ENCODE results near the gene PITX1.

Gene PITX1

GRCh38 chr5:135027697-135028615 is 6.1 kb downstream of the PITX1 start:
- DNase-seq, result no peak

- no peak for DNase-seq
These were observed 6.7 kb downstream of the PITX1 start for GRCh38 chr5:135027266-135027696.

DNA sequence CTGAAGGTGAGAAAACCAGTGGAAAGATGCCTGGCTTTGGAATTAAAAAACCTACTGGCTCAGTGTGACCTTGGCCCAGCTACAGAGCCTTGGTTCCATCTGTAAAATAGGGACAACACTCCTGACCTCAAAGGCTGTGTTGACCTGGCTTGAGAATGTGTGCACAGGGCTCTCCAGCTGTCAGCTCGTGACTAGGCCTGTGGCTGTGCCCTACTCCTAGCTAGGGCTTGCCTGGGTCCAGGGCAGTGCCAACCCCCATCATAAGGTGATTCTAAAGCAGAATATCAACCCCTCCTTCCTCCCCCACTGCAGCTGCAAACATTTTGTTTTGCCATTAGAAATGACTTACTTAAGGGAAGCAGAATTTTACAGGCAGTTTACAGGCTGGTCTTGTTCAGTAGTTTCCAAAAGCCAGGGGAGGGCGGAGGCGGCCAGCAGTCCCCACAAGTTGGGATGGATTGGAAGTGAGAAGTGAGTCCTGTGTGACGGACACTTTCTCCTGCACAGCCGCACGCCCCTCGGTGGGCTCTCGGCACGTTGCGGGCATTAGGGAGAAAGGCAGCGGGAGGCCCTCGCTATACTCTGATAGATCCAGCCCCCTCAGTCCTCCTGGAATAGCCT is 7.3 kb downstream of the PITX1 start:
- no peak for DNase-seq

- no peak for DNase-seq
These were observed 8.0 kb downstream of the PITX1 start for GRCh38 chr5:135025730-135026644.

DNA sequence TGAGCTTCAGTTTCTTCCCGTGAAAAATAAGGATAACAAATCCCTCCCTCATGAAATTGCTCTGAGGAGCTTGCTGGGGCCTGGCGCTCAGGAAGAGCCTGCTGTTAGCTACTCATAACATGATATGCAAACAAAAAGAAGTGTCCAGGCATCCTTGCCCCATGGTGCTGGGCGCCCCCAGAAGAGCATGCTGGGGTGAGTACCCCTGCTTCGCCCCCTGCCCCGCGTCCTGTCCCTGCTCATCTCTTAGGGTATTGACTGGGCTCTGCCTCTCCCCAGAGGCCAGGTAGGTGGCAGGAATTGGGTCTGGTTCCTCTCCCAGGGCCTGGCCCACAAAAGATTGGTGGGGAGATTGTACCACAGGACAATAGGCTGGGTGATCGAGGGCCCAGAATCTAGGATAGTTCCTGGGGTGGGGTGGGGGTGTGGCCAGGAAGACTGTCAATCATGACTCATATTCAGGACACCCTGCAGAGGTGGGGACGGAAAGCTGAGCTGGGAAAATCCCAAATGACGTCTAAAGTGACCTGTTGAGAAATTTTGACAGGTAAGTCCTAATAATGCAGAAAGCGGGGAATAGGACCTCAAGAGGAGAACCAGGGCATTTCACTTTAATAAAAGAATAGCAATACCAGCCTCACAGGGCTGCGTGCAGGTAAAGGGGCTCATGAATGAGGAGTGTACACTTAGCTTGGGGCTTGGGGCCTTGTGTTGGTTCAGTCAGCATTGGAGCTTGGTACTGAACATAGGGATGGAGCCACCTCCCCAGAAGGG is 8.9 kb downstream of the PITX1 start:
- DNase-seq, result no peak

GRCh38 chr5:135020111-135020895 is 13.7 kb downstream of the PITX1 start:
- peak in 1 of 2 donors; percentile 7 for DNase-seq

- no peak for DNase-seq
These were observed 14.7 kb downstream of the PITX1 start for GRCh38 chr5:135019314-135019713.

GRCh38 chr5:135018457-135018856 is 15.6 kb downstream of the PITX1 start:
- DNase-seq, result no peak

GRCh38 chr5:135016861-135017290 is 17.2 kb downstream of the PITX1 start:
- DNase-seq, result no peak

DNA sequence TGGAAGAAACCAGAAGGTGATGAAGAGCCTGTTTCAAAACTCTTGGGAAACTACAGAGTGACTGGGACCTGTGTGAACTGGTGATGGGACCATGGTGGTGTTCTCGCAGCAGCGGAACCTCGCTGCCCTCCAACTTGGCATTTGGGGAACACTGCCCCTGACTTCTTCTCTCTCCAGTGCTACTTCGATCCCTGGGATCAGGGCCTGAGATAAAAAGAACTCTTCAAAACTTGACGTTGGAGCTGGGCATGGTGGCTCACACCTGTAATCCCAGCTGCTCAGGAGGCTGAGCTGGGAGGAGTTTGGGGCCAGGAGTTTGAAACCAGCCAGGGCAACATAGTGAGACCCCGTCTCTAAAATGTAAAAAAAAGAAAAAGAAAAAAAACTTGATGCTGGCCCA is 18.1 kb downstream of the PITX1 start:
- DNase-seq, result no peak

DNA sequence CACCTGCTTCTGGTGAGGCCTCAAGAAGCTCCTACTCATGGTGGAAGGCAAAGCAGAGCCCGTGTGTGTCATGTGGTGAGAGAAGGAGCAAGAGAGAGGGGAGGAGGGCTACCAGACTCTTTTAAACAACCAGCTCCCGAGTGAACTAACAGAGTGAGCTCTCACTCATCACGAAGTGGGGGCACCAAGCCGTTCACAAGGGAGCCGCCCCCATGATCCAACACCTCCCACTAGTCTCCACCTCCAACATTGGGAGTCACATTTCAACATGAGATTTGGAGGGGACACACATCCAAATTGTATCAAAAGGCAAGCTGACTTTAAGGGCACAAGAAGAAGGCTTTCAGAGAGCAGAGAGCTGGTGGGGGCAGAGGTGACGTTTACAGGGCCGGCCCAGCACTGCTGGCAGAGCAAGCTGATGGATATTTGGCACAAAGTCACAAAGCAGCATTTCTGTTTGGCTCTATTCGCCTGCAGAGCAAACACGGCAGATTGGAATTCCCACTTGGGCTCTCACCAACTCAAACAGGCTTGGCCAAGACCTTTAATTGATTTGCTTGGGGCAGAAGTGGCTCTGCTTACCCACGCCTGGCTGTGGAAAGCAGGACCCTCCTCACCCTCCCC is 20.0 kb downstream of the PITX1 start:
- DNase-seq, result no peak

GRCh38 chr5:135013445-135013844 is 20.6 kb downstream of the PITX1 start:
- DNase-seq, result no peak

DNA sequence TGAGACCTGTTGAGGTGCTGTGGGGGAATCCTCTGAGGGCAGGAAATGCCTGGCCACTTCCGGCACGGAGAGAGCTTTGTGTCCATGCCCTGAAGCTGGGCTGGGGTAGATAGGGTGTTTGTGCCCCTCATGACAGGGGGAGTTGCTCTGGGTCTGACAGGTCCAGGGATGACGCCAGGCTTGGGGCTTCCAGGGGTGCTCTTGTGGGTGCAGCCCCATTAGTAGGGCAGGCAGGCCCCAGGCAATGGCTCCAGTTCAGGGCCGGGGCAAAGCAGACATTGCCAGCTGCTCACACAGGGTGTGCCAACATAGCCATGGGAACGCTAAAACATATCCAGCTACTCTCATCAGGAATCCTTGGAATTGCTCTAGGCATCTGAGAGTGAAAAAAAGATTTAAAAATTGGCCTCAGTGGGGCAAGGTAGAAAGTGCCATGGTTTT is 21.1 kb downstream of the PITX1 start:
- no peak for DNase-seq

- no peak for DNase-seq
These were observed 21.9 kb downstream of the PITX1 start for GRCh38 chr5:135012033-135012588.

DNA sequence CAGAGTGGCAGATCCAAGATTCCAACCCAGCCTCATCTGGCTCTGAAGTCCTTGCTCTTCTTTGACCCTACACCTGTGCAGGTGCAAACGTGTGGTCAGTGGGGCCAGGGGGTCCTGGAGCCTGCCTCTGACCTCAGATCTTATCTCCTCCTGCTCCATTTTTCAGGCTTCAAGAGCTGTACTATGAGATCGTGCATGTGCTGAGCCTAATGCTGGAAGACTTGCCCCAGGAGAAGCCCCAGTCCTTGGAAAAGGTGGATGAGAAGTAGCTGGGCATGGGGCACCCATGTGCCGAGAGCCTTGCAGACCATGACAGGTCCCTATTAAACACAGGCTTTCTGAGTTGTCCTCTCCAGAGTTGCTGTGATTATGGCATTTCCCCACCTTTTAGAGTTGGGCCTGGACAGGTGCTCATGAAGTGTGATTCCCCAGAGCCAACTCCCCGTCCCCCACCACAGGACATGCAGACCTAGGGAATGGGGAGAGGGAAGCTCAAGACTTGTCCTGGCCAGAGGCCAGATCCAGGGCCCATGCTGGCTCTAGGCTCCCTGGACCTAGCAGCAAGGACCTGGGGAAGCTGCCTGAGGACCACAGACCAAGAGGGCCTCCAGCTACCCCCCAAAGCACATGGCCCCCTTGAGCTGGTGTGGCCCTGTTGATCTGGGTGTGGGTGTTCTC is 22.5 kb downstream of the PITX1 start:
- no peak for DNase-seq

- DNase-seq, result no peak
These were observed 23.3 kb downstream of the PITX1 start for GRCh38 chr5:135010502-135011354.

GRCh38 chr5:135009736-135010501 is 24.1 kb downstream of the PITX1 start:
- DNase-seq, result no peak

Measured in stimulated activated CD4-positive, alpha-beta T cell treated with anti-CD3 and anti-CD28 coated beads, Interleukin-2, amount 100 ng/mL, for 24 hours (primary cell).